H9 (cell line): ENCODE measurements around the gene DTNBP1. TPM values are rescaled to one million over a fixed set of nuclear protein-coding genes. Genes with fewer than 3 reads are reported as not detected.

Experiments used
- DNase-seq: peaks from one replicate; pipeline ENCODE4 v3.0.0-alpha.2; 2017
- H2AFZ ChIP-seq: one replicate; pipeline ENCODE4 v1.6.1; 2013; ENCODE audit warnings: mild to moderate bottlenecking, low read length, control low read depth, moderate library complexity
- H2AK5ac ChIP-seq: 2 replicates; pipeline ENCODE4 v1.6.1; 2013; ENCODE audit warnings: low read length, control low read depth, mixed read lengths; ENCODE audit not compliant: insufficient read length
- H2BK120ac ChIP-seq: one replicate; pipeline ENCODE4 v1.6.1; 2013; ENCODE audit warnings: low read depth, mild to moderate bottlenecking, low read length, control low read depth, inconsistent platforms; ENCODE audit not compliant: poor library complexity, severe bottlenecking
- H2BK12ac ChIP-seq: 2 replicates; pipeline ENCODE4 v1.6.1; 2013; ENCODE audit warnings: low read length, control low read depth, mixed read lengths, low read depth; ENCODE audit not compliant: insufficient read length
- H2BK15ac ChIP-seq: 2 replicates; pipeline ENCODE4 v1.6.1; 2013; ENCODE audit warnings: low read depth, low read length, control low read depth
- H2BK20ac ChIP-seq: one replicate; pipeline ENCODE4 v1.6.1; 2013; ENCODE audit warnings: low read depth, mild to moderate bottlenecking, low read length, control low read depth, inconsistent platforms; ENCODE audit not compliant: poor library complexity, severe bottlenecking
- H2BK5ac ChIP-seq: 2 replicates; pipeline ENCODE4 v1.6.1; 2013; ENCODE audit warnings: low read length, control low read depth, mixed read lengths; ENCODE audit not compliant: insufficient read length
- H3K14ac ChIP-seq: 2 replicates; pipeline ENCODE4 v1.6.1; 2013; ENCODE audit warnings: low read length, control low read depth; ENCODE audit not compliant: insufficient read depth
- H3K18ac ChIP-seq: 2 replicates; pipeline ENCODE4 v1.6.1; 2013; ENCODE audit warnings: low read depth, mild to moderate bottlenecking, mixed read lengths, low read length, control low read depth; ENCODE audit not compliant: insufficient read length
- H3K23ac ChIP-seq: 2 replicates; pipeline ENCODE4 v1.6.1; 2013; ENCODE audit warnings: low read length, control low read depth, mixed read lengths, low read depth; ENCODE audit not compliant: insufficient read length
- H3K23me2 ChIP-seq: 2 replicates; pipeline ENCODE4 v1.6.1; 2013; ENCODE audit warnings: low read depth, mild to moderate bottlenecking, mixed read lengths, low read length, control low read depth; ENCODE audit not compliant: insufficient read length, poor library complexity, severe bottlenecking
- H3K27ac ChIP-seq: 2 replicates; pipeline ENCODE4 v1.5.1; 2013; ENCODE audit warnings: low read length, control low read depth, mixed read lengths, low read depth; ENCODE audit not compliant: insufficient read length
- H3K27me3 ChIP-seq: 2 replicates; pipeline ENCODE4 v1.6.1; 2013; ENCODE audit warnings: low read length, control low read depth, inconsistent platforms; ENCODE audit not compliant: insufficient read depth
- H3K4ac ChIP-seq: 2 replicates; pipeline ENCODE4 v1.6.1; 2013; ENCODE audit warnings: low read depth, mild to moderate bottlenecking, control low read depth, inconsistent platforms, low read length, moderate library complexity
- H3K4me1 ChIP-seq: 2 replicates; pipeline ENCODE4 v1.6.1; 2013; ENCODE audit warnings: low read length, control low read depth, inconsistent platforms; ENCODE audit not compliant: insufficient read depth
- H3K4me2 ChIP-seq: 2 replicates; pipeline ENCODE4 v1.6.1; 2013; ENCODE audit warnings: low read length, control low read depth, mixed read lengths; ENCODE audit not compliant: insufficient read length, insufficient read depth
- H3K56ac ChIP-seq: 2 replicates; pipeline ENCODE4 v1.6.1; 2013; ENCODE audit warnings: low read depth, mild to moderate bottlenecking, mixed read lengths, low read length, control low read depth; ENCODE audit not compliant: insufficient read length
- H3K79me1 ChIP-seq: 2 replicates; pipeline ENCODE4 v1.6.1; 2013; ENCODE audit warnings: low read depth, mild to moderate bottlenecking, moderate library complexity, low read length, control low read depth, inconsistent platforms; ENCODE audit not compliant: insufficient read depth, poor library complexity, severe bottlenecking
- H3K79me2 ChIP-seq: 2 replicates; pipeline ENCODE4 v1.6.1; 2013; ENCODE audit warnings: low read length, control low read depth, inconsistent platforms; ENCODE audit not compliant: insufficient read depth
- H3K9ac ChIP-seq: 2 replicates; pipeline ENCODE4 v1.6.1; 2013; ENCODE audit warnings: low read length, control low read depth, mixed read lengths; ENCODE audit not compliant: insufficient read length; ENCODE audit errors: extremely low read depth
- H3K9me3 ChIP-seq: one replicate; pipeline ENCODE4 v1.6.1; 2013; ENCODE audit warnings: low read depth, low read length, inconsistent platforms; ENCODE audit not compliant: control insufficient read depth
- H3T11ph ChIP-seq: one replicate; pipeline ENCODE4 v1.6.1; 2013; ENCODE audit warnings: mild to moderate bottlenecking, low read length, control low read depth, inconsistent platforms
- H4K20me1 ChIP-seq: one replicate; pipeline ENCODE4 v1.6.1; 2013; ENCODE audit not compliant: control insufficient read depth, insufficient read length, insufficient read depth
- H4K5ac ChIP-seq: 2 replicates; pipeline ENCODE4 v1.6.1; 2013; ENCODE audit warnings: low read depth, mild to moderate bottlenecking, mixed read lengths, low read length, control low read depth; ENCODE audit not compliant: insufficient read length
- H4K8ac ChIP-seq: replicated peaks from 2 replicates; pipeline ENCODE4 v1.6.1; 2013; ENCODE audit warnings: low read length, control low read depth, mixed read lengths, low read depth; ENCODE audit not compliant: insufficient read length
- H4K91ac ChIP-seq: 2 replicates; pipeline ENCODE4 v1.6.1; 2013; ENCODE audit warnings: low read depth, mild to moderate bottlenecking, moderate library complexity, mixed read lengths, low read length, control low read depth; ENCODE audit not compliant: insufficient read length
- H3K27ac Mint-ChIP-seq, 3 experiments: 2 replicates in 2 of 3; 3 replicates in 1 of 3; pipeline ENCODE4 v1.8.0; 2020 to 2021; ENCODE audit warnings: mixed read lengths in 3 of 3, mild to moderate bottlenecking in 1 of 3, moderate library complexity in 1 of 3
- H3K27me3 Mint-ChIP-seq: 2 replicates; pipeline ENCODE4 v1.8.0; 2021; ENCODE audit warnings: low read depth, mild to moderate bottlenecking, moderate library complexity, mixed read lengths
- H3K36me3 Mint-ChIP-seq, 3 experiments: 2 replicates in 2 of 3; 3 replicates in 1 of 3; pipeline ENCODE4 v1.8.0; 2020 to 2021; ENCODE audit warnings: low read depth in 3 of 3, mixed read lengths in 3 of 3; ENCODE audit not compliant: insufficient read depth in 1 of 3
- H3K4me1 Mint-ChIP-seq, 2 experiments: 2 replicates each; pipeline ENCODE4 v1.8.0; 2020; ENCODE audit warnings: mixed read lengths in 2 of 2
- H3K4me3 Mint-ChIP-seq, 2 experiments: 2 replicates in 1 of 2; 3 replicates in 1 of 2; pipeline ENCODE4 v1.8.0; 2020 to 2021; ENCODE audit warnings: mild to moderate bottlenecking in 2 of 2, mixed read lengths in 2 of 2, moderate library complexity in 1 of 2
- H3K9me3 Mint-ChIP-seq, 2 experiments: 2 replicates in 1 of 2; 3 replicates in 1 of 2; pipeline ENCODE4 v1.8.0; 2020; ENCODE audit warnings: mild to moderate bottlenecking in 2 of 2, mixed read lengths in 2 of 2, moderate library complexity in 1 of 2
- CTCF ChIP-seq: fragments of 200-600 bp; sonication (generic); conservative IDR thresholded peaks from 3 replicates; pipeline ENCODE4 v1.8.0; 2021; ENCODE audit warnings: antibody characterized with exemption, mild to moderate bottlenecking
- WGBS: extraction: QIAGEN DNeasy Blood & Tissue Kit; methylation state at CpG from one replicate; pipeline ENCODE4 v1.1.7; 2013; ENCODE audit warnings: missing lambda C conversion rate, low lambda C conversion rate, mixed read lengths; ENCODE audit not compliant: insufficient read length; ENCODE audit errors: extremely low coverage; 5-methylcytosine and 5-hydroxymethylcytosine counted together
- total RNA-seq: library from RNA; stranded (reverse); gene quantifications from 2 replicates; pipeline ENCODE4 v1.2.1, GENCODE V29; 2021

DTNBP1 gene
- total RNA-seq, 1 experiment from 2014 or later, result 12.9 TPM

DNA sequence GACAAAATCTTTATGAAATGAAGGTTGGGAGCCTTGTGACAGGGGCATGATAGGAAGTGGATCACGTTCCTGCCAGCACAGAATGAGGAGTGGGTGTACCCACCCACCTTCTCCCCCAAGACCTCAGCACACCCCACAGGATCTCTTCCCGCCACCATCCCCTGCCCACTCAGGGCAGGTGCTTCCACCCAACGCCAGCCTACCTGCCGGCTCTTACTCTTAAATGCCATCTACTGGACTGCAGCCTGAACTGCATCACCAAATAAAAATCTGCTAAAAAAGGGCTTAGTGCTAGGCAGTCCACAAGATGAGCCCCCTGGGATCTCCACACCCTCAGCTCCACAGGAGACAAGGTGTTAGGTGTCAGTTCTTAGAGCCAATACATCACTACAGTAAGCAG is 20.6 kb downstream of the DTNBP1 start:
- H3K9me3 ChIP-seq, result no peaks in the 10 kb centered on the region
- H3T11ph ChIP-seq, result no peak overlapping the region
- WGBS, result no CpG with 5 or more reads among the region's 4 CpGs
- H3K23me2 ChIP-seq, result no peaks in the 10 kb centered on the region
- Mint-ChIP-seq H3K27ac (no peak overlapping the region), H3K27me3 (no peaks in the 10 kb centered on the region), H3K36me3 (peaks cover 13 to 41% (median 18%) of the 10 kb centered on the region in 3 experiments), H3K9me3 (peaks cover 17 to 26% of the 10 kb centered on the region in 2 experiments), H3K4me3 (no peak overlapping the region), H3K4me1 (no peaks in the 10 kb centered on the region)
- no peak overlapping the region for H3K4ac ChIP-seq
- no peak overlapping the region for H3K23ac ChIP-seq
- no peak overlapping the region for H3K9ac ChIP-seq
- H3K56ac ChIP-seq, result no peak overlapping the region
- DNase-seq, result peak; percentile 52
- no peaks in the 10 kb centered on the region for H4K20me1 ChIP-seq
- H3K79me1 ChIP-seq, result no peaks in the 10 kb centered on the region
- no peak overlapping the region for H3K14ac ChIP-seq
- peak; percentile 73 for TF ChIP-seq CTCF
- no peak overlapping the region for H3K18ac ChIP-seq
- H2BK20ac ChIP-seq, result no peak overlapping the region
- no peaks in the 10 kb centered on the region for H3K4me1 ChIP-seq
- H4K8ac ChIP-seq, result no peak overlapping the region
- no peaks in the 10 kb centered on the region for H3K79me2 ChIP-seq
- H2BK5ac ChIP-seq, result no peak overlapping the region
- no peak overlapping the region for H2AFZ ChIP-seq
- no peak overlapping the region for H2AK5ac ChIP-seq
- no peak overlapping the region for H4K5ac ChIP-seq
- no peaks in the 10 kb centered on the region for H3K27me3 ChIP-seq
- no peak overlapping the region for H2BK120ac ChIP-seq
- no peak overlapping the region for H3K27ac ChIP-seq
- no peak overlapping the region for H3K4me2 ChIP-seq
- H2BK12ac ChIP-seq, result no peak overlapping the region
- no peak overlapping the region for H4K91ac ChIP-seq
- H2BK15ac ChIP-seq, result no peak overlapping the region
